A375 (cell line): Measurements from ENCODE around the gene C9orf72. TPM values are rescaled to one million over a fixed set of nuclear protein-coding genes. Genes with fewer than 3 reads are reported as not detected.

ENCODE experiments used
- total RNA-seq: library from RNA; depleted of rRNA; stranded (reverse); fragments of >200 nt; shearing (Covaris generic); gene quantifications from 2 replicates; pipeline ENCODE4 v1.2.3, GENCODE V29; 2014; rRNA removed

C9orf72 gene, protein sequence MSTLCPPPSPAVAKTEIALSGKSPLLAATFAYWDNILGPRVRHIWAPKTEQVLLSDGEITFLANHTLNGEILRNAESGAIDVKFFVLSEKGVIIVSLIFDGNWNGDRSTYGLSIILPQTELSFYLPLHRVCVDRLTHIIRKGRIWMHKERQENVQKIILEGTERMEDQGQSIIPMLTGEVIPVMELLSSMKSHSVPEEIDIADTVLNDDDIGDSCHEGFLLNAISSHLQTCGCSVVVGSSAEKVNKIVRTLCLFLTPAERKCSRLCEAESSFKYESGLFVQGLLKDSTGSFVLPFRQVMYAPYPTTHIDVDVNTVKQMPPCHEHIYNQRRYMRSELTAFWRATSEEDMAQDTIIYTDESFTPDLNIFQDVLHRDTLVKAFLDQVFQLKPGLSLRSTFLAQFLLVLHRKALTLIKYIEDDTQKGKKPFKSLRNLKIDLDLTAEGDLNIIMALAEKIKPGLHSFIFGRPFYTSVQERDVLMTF
- 12.7 and 13.8 TPM in 2 replicates for total RNA-seq

DNA sequence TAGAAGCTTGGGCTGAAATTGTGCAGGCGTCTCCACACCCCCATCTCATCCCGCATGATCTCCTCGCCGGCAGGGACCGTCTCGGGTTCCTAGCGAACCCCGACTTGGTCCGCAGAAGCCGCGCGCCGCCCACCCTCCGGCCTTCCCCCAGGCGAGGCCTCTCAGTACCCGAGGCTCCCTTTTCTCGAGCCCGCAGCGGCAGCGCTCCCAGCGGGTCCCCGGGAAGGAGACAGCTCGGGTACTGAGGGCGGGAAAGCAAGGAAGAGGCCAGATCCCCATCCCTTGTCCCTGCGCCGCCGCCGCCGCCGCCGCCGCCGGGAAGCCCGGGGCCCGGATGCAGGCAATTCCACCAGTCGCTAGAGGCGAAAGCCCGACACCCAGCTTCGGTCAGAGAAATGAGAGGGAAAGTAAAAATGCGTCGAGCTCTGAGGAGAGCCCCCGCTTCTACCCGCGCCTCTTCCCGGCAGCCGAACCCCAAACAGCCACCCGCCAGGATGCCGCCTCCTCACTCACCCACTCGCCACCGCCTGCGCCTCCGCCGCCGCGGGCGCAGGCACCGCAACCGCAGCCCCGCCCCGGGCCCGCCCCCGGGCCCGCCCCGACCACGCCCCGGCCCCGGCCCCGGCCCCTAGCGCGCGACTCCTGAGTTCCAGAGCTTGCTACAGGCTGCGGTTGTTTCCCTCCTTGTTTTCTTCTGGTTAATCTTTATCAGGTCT lies at the start of gene C9orf72:
Gene C9orf72, minus strand, starts transcription at position 564 of the 716 bp plus-strand sequence. CDS start 6,361 bp downstream, outside the sequence.

DNA sequence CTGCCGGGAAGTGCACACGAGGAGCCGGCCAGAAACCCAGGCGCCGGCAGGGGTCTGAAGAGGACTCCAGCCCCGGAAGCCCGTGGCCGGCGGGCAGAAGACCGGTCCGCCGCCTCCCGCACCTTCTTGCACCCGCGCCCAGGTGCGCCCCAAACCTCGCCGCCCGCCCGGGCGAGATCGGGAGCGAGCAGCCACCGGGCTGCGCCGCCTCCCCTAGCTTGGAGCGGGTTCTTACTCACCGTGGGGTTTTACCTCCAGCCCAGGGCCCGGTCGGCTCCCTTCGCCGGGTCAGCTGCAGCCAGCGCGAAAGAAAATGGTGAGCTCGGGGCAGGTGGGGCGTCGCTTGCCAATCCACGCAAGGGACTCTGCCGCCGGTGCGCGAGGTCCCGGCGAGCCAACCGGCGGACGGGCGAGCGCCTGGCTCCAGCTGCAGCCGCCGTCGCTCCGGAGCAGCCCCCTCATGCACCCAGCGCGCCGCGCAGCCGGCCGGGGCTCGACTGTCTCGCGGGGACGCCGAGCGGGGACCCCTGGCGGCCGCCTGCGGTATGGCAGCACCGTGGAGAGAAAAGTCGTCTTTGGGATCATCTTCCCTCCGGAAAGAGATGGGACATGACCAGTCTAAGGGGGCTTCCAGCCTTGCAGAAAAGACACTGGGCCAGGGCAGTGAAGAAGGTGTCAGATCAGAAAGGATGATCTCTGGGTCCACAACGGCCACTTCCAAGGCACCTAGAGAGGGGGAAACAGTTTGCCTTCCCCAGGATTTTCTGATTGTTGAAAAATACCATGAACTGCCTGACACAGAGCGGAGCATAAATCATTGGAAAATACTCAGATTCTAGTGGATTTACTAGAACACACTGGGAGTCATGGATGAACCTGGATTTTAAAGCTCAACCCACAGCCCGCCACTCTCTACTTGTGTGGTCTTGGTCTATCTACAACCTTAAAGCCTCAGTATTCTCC lies 43.7 kb downstream of the C9orf72 start, which contains the start of gene MOB3B:
Gene MOB3B, minus strand, starts transcription at position 499 of the 963 bp plus-strand sequence. CDS start 74,264 bp downstream, outside the sequence.

GRCh38 chr9:27524236-27524635 lies 49.0 kb downstream of the C9orf72 start, which contains the start of gene IFNK:
TSS of gene IFNK (plus strand) at chr9:27524290. CDS start at chr9:27524337, 47 bp downstream.

Other genes with a start within 250 kb of the C9orf72 start
- not detected in 2 replicates for gene IFNK, start 49.2 kb downstream of the C9orf72 start, total RNA-seq
- 0.08 TPM in 1 of 2 replicates, not detected in the other for gene MOB3B, start 43.7 kb downstream of the C9orf72 start, total RNA-seq